A549 treated with AZD9567 at 1 μM for 4 hours (cell line): ENCODE measurements around the gene SMC5. TPM values are rescaled to one million over a fixed set of nuclear protein-coding genes. Genes with fewer than 3 reads are reported as not detected.

Source experiments
- total RNA-seq: library from RNA; stranded (reverse); fragments of 200-300 nt; extraction: Qiagen RNA extraction; gene quantifications from 5 replicates; pipeline ENCODE4 v1.2.3, GENCODE V29; 2022; ENCODE audit not compliant: insufficient read depth

SMC5 gene
- 9.8 to 20.0 TPM (median 17.2 TPM) in 5 replicates for total RNA-seq

DNA sequence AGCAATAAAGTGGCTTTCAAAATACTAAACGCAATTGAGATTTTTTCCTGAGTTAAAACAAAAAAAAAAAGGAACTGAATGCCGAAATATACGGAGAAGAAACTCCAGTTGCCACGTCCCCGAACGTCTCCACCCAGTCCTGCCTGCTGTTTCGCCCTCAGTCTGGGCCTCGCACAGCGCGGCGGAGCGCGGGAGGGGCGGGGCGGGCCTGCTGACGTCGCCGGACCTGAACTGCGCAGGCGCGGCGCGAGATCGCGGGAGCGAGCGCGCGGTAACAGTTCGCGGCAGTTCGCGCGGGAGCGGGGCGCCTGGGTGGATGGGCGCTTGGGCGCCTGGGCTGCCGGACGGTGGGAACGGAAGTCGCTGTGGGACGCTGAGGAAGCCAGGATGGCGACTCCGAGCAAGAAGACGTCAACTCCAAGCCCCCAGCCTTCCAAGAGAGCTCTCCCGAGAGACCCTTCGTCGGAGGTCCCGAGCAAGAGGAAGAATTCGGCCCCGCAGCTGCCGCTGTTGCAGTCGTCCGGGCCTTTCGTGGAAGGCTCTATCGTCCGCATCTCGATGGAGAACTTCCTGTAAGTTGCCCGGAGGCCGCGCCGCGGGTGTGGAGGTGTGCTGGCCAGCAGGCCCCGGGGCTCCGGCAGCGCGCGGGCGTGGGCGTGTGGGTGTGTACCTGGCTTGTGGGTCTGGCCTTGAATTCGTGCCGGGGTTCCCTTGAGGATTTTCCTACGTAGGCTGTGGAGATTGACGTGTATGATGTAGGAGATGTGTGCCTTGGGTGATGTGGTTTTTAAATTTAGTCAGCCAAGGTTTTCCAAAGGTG, at the start of gene SMC5:
TSS of gene SMC5 (plus strand) at position 287 of the 820 bp plus-strand sequence. CDS start at position 388, 101 bp downstream.

Other genes with a start within 250 kb of the SMC5 start
- gene MAMDC2, start 215.1 kb upstream of the SMC5 start, total RNA-seq, result 0.17 to 0.53 TPM (median 0.20 TPM) in 5 replicates
- 2.1 to 4.9 TPM (median 3.0 TPM) in 5 replicates for gene KLF9, start 155.7 kb downstream of the SMC5 start, total RNA-seq